CD4-positive, alpha-beta T cell treated with Interleukin-10 for 1 hour (primary cell): ENCODE measurements around the gene DHRS3.
"Not testable (repeated sequence)": the region's sequence is repeated elsewhere in the genome, so short reads cannot be mapped to it uniquely, and the experiment has no call there.

Experiments
- DNase-seq: peaks from one replicate; pipeline ENCODE4 v3.0.0-alpha.2; 2020

DHRS3 gene

GRCh38 chr1:12536023-12536639 is 81.9 kb downstream of the DHRS3 start:
- DNase-seq: no peak

DNA sequence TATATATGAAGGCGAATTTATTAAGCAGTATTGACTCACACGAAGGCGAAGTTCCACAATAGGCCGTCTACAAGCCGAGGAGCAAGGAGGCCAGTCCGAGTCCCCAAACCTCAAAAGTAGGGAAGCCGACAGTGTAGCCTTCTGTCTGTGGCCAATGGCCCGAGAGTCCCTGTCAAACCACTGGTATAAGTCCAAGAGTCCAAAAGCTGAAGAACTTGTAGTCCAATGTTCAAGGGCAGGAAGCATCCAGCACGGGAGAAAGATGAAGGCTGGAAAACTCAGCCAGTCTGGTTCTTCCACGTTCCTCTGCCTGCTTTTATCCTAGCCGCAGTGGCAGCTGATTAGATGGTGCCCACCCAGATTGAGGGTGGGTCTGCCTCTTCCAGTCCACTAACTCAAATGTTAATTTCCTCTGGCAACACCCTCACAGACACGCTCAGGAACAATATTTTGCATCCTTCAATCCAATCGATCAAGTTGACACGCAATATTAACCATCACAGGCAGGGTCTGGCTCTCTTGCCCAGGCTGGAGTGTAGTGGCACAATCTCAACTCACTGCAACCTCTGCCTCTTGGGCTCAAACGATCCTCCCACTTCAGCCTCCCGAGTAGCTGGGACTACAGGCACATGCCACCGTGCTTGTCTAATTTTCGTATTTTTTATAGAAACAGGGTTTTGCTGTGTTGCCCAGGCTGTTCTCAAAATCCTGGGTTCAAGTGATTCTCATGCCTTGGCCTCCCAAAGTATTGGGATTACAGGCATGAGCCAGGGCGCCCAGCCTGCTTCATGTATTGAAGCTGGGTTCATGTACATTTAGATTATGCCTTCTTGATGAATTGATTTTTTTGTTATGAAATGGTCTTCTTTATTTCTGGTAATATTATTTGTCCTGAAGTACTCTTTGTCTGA is 85.3 kb downstream of the DHRS3 start:
- no peak for DNase-seq

GRCh38 chr1:12531179-12531499 is 86.9 kb downstream of the DHRS3 start:
- no peak for DNase-seq

DNA sequence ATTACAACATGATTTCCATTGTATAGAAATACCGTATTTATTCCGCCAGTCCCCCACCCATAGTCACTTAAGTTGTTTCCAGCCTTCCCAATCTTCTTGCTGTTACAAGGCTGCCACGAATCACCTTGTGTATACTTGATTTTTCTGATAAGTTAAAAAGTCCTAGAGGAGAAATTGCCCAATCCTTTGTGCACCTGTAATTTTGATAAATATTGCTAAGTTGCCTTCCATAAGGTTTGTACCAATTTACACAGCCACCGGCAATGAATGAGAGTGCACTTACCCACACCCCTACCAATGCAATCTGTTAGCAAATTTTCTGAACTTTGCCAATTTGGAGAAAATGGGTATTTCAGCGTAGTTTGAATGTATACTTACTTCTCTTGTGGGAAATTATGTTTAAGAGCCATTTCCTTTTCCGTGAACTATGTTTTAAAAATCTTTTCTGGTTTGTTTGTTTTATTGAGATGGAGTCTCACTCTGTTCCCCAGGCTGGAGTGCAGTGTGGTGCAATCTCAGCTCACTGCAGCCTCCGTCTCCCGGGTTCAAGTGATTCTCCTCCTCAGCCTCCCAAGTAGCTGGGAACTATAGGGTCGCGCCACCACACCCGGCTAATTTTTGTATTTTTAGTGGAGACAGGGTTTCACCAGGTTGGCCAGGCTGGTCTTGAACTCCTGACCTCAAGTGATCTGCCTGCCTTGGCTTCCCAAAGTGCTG is 87.4 kb downstream of the DHRS3 start:
- no peak for DNase-seq

- DNase-seq: no peak
Observed at GRCh38 chr1:12529640-12530174, 88.3 kb downstream of the DHRS3 start.

DNA sequence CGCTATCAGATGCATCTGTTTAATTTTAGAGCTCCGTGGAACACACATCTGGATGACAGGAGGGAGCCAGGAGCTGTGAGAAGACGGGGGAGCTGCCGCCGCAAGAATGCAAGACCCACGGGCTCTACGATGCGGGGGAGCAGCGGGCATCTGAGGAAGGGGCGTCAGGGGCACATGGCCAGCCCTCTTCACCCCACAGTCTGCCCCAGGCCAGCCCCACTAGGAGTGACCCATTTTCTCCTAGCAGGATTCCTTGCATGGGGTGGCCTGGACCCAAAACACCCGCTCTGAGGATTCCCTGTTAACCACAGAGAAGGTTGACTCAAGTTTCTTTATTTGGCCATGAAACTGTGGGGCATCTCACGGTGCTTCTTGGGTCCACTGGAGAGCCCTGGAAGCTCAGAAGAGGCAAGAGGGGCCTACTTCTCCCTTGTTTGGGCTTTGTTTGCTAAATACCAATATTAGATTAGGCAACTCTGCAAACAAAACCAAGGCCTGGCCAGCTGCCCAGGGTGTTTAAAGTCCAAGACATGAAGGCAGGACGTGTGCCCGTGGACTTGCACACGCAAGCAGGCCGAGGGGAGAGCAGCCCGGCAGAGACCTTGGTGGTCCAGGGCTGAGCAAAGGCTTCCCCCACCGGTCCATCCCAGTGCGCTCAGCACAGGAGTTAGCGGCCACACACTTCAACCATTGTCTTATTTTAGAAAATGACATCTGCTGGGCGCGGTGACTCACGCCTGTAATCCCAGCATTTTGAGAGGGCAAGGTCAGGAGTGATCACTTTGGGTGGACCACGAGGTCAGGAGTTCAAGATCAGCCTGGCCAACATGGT is 89.8 kb downstream of the DHRS3 start:
- DNase-seq: no peak

DNA sequence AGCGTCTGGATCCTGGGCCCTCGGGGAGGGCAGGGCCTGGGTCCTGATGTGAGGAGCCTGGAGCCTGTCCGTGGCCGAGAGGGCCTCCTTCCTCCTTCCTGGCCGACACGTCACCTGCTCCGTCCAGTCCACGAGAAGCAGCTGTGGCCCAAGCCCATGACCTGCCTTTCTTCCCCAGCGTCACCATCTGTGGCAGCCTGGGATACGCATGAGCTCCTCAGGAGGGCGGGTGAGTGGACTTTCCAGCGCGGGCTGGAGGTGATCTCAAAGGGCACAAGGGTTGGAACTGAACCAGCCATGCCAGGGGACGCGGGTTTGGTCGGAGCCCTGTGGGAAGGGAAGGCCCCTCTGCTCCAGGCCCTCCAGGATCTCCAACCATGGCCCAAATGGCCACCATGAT is 90.4 kb downstream of the DHRS3 start:
- no peak for DNase-seq

DNA sequence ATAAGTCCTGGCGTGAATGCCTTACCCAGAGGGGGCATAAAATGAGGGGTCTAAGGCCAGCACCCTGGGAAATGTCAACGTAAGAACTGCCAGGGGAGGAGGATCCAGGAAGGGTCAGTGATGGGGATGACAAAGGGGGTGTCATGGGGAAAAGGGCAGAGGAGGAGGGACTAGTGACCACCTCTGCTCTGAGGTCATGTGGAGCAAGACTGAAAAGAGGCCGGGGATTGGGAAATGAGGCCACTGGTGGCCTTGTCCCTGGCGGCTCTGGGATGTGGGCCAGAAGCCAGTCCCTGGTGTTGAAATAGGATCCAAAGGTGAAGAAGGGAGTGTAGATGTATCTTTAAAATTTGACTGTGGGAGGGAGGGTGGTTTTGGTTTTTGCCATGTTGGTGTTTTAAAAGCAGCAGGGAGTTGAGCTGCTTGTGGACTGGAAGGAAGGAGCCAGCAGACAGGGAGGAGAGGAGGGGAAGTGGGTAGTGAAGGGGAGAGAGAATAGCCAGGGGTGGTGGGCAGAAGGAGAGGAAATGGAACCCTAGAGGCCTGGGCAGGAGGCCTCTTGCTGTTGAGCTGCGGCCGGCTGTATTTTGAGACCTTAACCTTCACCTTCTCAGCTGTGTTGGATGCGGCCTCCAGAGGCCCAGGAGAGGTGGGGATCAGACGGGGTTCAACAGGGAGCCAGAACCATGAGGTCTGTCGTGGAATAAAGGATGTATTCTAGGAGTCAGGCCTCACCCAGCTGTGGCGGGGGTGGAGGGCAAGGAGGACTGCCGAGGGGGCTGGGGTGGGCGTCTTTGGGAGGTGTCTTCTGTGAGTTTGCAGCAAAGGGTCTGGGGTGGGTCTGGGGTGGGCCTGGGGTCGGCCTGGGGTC is 92.5 kb downstream of the DHRS3 start:
- no peak for DNase-seq

DNA sequence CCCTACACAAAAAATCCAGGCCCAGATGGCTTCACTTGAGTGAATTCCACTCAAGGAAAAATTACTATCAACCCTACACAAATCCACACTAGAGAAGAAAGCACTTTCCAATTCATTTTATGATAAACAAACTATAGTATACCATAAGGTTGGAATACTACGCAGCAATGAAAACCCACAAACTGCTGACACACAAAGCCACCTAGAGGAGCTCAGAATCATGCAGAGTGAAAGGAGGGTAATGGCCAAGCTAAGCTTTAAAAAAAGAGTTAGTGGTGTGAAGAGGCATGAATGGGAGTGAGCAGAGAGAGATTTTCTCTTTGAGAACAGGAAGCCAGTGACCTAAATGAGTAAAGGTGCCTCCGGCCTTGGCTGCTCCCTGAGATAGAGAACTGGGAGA is 93.7 kb downstream of the DHRS3 start:
- no peak for DNase-seq

DNA sequence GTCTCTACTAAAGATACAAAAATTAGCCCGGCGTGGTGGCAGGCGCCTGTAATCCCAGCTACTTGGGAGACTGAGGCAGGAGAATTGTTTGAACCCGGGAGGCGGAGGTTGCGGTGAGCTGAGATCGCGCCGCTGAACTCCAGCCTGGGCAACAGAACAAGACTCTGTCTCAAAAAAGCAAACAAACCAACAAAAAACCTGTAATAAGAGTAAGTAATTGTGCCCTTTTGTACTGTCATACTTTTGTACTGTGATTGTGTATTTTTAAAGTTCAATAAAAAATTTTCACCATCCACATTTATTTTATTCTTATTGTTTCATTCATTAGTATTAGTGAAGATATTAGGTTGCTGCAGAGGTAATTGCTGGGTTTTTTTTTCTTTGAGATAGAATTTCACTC is 95.2 kb downstream of the DHRS3 start:
- DNase-seq: not testable (repeated sequence)

GRCh38 chr1:12521096-12521495 is 96.9 kb downstream of the DHRS3 start:
- DNase-seq: no peak

- no peak for DNase-seq
Observed at GRCh38 chr1:12519693-12520364, 98.2 kb downstream of the DHRS3 start.

- no peak for DNase-seq
Observed at GRCh38 chr1:12518931-12519692, 98.9 kb downstream of the DHRS3 start.
